UCSD-AML1 (cell line): ENCODE data around the gene PNPLA2.

ENCODE experiments used
- DNase-seq: peaks from one replicate; lab custom pipeline; 2025; ENCODE audit not compliant: unreplicated experiment; lab: John Stamatoyannopoulos, UW

PNPLA2 gene

GRCh38 chr11:830295-831117 lies 11.8 kb downstream of the PNPLA2 start:
- DNase-seq, result no peak

- no peak for DNase-seq
Observed at GRCh38 chr11:831118-831864, 12.6 kb downstream of the PNPLA2 start.

GRCh38 chr11:831961-832528 lies 13.3 kb downstream of the PNPLA2 start:
- DNase-seq, result no peak

- DNase-seq, result peak; percentile 73
Observed at GRCh38 chr11:832529-833113, 13.9 kb downstream of the PNPLA2 start, which contains the start of gene CD151. Gene CD151 (plus strand): TSS chr11:832952. CDS start chr11:836070, 3,118 bp downstream.

- DNase-seq, result peak; percentile 66
Observed at GRCh38 chr11:833114-833791, 14.5 kb downstream of the PNPLA2 start.

- no peak for DNase-seq
Observed at GRCh38 chr11:833849-834311, 15.2 kb downstream of the PNPLA2 start.

GRCh38 chr11:834371-835316 lies 15.9 kb downstream of the PNPLA2 start:
- peak; percentile 38 for DNase-seq

GRCh38 chr11:836274-836673 lies 17.6 kb downstream of the PNPLA2 start:
- DNase-seq, result no peak

GRCh38 chr11:836700-837099 lies 18.0 kb downstream of the PNPLA2 start:
- DNase-seq, result no peak

GRCh38 chr11:837189-837989 lies 18.7 kb downstream of the PNPLA2 start:
- DNase-seq, result peak; percentile 28

GRCh38 chr11:837990-838307 lies 19.2 kb downstream of the PNPLA2 start:
- no peak for DNase-seq

GRCh38 chr11:838441-839279 lies 19.9 kb downstream of the PNPLA2 start:
- DNase-seq, result peak; percentile 23

- DNase-seq, result no peak
Observed at GRCh38 chr11:839280-839623, 20.5 kb downstream of the PNPLA2 start.

GRCh38 chr11:839875-840617 lies 21.3 kb downstream of the PNPLA2 start:
- DNase-seq, result no peak

GRCh38 chr11:841981-842369 lies 23.3 kb downstream of the PNPLA2 start:
- no peak for DNase-seq

GRCh38 chr11:842370-843002 lies 23.8 kb downstream of the PNPLA2 start, which contains the start of the genes POLR2L and TSPAN4:
Gene POLR2L (minus strand): TSS chr11:842529. CDS start chr11:842508, 21 bp downstream.
Gene TSPAN4 (plus strand): TSS chr11:842852. CDS start chr11:850305, 7,453 bp downstream.
- peak; percentile 89 for DNase-seq
